Suprapubic skin (tissue), 3 donors: ENCODE results near the gene RALB.

Experiments
- POLR2A ChIP-seq, 2 donors: fragments of 450-650 bp; IDR thresholded peaks; one replicate each; pipeline ENCODE4 v1.6.1; 2017; ENCODE audit warnings: antibody characterized with exemption in 2 of 2, mild to moderate bottlenecking in 2 of 2, moderate library complexity in 2 of 2
- TF ChIP-seq, protein P1 (sequence below), 2 donors: fragments of 200-600 bp in 1 of 2; fragments of 450-650 bp in 1 of 2; sonication (generic) in 1 of 2; IDR thresholded peaks; one replicate each; pipeline ENCODE4 v1.5.1; 2016 to 2019; ENCODE audit warnings: antibody characterized with exemption in 2 of 2, mild to moderate bottlenecking in 1 of 2, moderate library complexity in 1 of 2

DNA sequence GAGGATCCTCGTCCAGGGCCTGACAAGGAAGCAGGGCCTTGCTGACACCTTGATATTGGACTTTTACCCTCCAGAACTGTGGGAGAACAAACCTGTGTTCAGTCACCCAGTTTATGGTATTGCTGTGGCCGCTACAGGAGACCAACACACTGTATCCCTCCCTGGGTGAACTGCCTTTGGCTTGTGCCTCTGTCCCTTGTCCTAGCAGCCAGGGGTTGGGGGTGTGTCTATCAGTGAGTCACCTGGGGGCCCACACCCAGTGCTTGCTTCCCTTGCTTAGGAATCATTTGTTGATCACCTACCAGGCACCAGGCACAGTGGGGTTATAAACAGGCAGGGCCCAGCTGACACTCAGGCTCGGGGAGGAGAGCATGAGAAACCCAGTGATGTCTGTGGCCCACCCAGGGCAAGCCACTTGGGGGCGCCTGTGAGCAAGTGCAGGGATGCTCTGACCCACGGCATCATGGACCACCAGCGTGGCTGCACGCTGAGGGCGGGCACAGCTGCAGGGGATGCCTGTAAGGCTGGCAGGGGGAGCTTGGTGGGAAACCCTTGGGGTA lies 46.5 kb upstream of the RALB start:
- TF ChIP-seq, protein P1, sequence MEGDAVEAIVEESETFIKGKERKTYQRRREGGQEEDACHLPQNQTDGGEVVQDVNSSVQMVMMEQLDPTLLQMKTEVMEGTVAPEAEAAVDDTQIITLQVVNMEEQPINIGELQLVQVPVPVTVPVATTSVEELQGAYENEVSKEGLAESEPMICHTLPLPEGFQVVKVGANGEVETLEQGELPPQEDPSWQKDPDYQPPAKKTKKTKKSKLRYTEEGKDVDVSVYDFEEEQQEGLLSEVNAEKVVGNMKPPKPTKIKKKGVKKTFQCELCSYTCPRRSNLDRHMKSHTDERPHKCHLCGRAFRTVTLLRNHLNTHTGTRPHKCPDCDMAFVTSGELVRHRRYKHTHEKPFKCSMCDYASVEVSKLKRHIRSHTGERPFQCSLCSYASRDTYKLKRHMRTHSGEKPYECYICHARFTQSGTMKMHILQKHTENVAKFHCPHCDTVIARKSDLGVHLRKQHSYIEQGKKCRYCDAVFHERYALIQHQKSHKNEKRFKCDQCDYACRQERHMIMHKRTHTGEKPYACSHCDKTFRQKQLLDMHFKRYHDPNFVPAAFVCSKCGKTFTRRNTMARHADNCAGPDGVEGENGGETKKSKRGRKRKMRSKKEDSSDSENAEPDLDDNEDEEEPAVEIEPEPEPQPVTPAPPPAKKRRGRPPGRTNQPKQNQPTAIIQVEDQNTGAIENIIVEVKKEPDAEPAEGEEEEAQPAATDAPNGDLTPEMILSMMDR (IDR thresholded peaks at IDR 0.05), result no peak
- TF ChIP-seq POLR2A (IDR thresholded peaks at IDR 0.05), result no peak
